ENCODE results near the gene PTPRF. TPM values are rescaled to one million over a fixed set of nuclear protein-coding genes. Genes with fewer than 3 reads are reported as not detected.

PTPRF gene
- total RNA-seq, 1 experiment from 2014 or later, result 64.1 TPM

- peak; percentile 10 for DNase-seq
Measured at GRCh38 chr1:43538143-43538487, 7.4 kb downstream of the PTPRF start.

GRCh38 chr1:43538969-43539368 is 8.3 kb downstream of the PTPRF start:
- H3K4me3 ChIP-seq (ENCODE audit: insufficient read depth, low read depth, low read length), result no peak overlapping the region
- DNase-seq, result no peak
- H3K27me3 ChIP-seq (ENCODE audit: control insufficient read depth, insufficient read depth, low read length), result no peaks in the 10 kb centered on the region
- peaks cover 6% of the 10 kb centered on the region for H3K36me3 ChIP-seq (replicated peaks; ENCODE audit: control insufficient read depth, insufficient read depth, low read length)

More at GRCh38 chr1:43538143-43538487, 7.4 kb downstream of the PTPRF start:
- Histone ChIP-seq H3K4me3 (ENCODE audit: insufficient read depth, low read depth, low read length) (no peak overlapping the region), H3K36me3 (replicated peaks; ENCODE audit: control insufficient read depth, insufficient read depth, low read length) (peaks cover 6% of the 10 kb centered on the region), H3K27me3 (ENCODE audit: control insufficient read depth, insufficient read depth, low read length) (no peaks in the 10 kb centered on the region)

- Histone ChIP-seq H3K36me3 (replicated peaks; ENCODE audit: control insufficient read depth, insufficient read depth, low read length) (peaks cover 5% of the 10 kb centered on the region), H3K4me3 (ENCODE audit: insufficient read depth, low read depth, low read length) (no peak overlapping the region), H3K27me3 (ENCODE audit: control insufficient read depth, insufficient read depth, low read length) (no peaks in the 10 kb centered on the region)
- DNase-seq, result no peak
Measured at GRCh38 chr1:43539726-43540434, 9.2 kb downstream of the PTPRF start.

GRCh38 chr1:43540653-43541071 is 10.0 kb downstream of the PTPRF start:
- no peaks in the 10 kb centered on the region for H3K27me3 ChIP-seq (ENCODE audit: control insufficient read depth, insufficient read depth, low read length)
- DNase-seq, result no peak
- H3K4me3 ChIP-seq (ENCODE audit: insufficient read depth, low read depth, low read length), result no peak overlapping the region
- H3K36me3 ChIP-seq (replicated peaks; ENCODE audit: control insufficient read depth, insufficient read depth, low read length), result peaks cover 5% of the 10 kb centered on the region

- H3K4me3 ChIP-seq (ENCODE audit: insufficient read depth, low read depth, low read length), result no peak overlapping the region
- DNase-seq, result no peak
- H3K27me3 ChIP-seq (ENCODE audit: control insufficient read depth, insufficient read depth, low read length), result no peaks in the 10 kb centered on the region
- H3K36me3 ChIP-seq (replicated peaks; ENCODE audit: control insufficient read depth, insufficient read depth, low read length), result peaks cover 5% of the 10 kb centered on the region
Measured at GRCh38 chr1:43541141-43541540, 10.5 kb downstream of the PTPRF start.

GRCh38 chr1:43541721-43542401 is 11.2 kb downstream of the PTPRF start:
- no peaks in the 10 kb centered on the region for H3K27me3 ChIP-seq (ENCODE audit: control insufficient read depth, insufficient read depth, low read length)
- no peak for DNase-seq

GRCh38 chr1:43542527-43543458 is 12.1 kb downstream of the PTPRF start:
- DNase-seq, result no peak
- Histone ChIP-seq H3K36me3 (replicated peaks; ENCODE audit: control insufficient read depth, insufficient read depth, low read length) (peaks cover 5% of the 10 kb centered on the region), H3K4me3 (ENCODE audit: insufficient read depth, low read depth, low read length) (no peak overlapping the region), H3K27me3 (ENCODE audit: control insufficient read depth, insufficient read depth, low read length) (no peaks in the 10 kb centered on the region)

More at GRCh38 chr1:43541721-43542401, 11.2 kb downstream of the PTPRF start:
- no peak overlapping the region for H3K4me3 ChIP-seq (ENCODE audit: insufficient read depth, low read depth, low read length)
- peaks cover 5% of the 10 kb centered on the region for H3K36me3 ChIP-seq (replicated peaks; ENCODE audit: control insufficient read depth, insufficient read depth, low read length)

- H3K27me3 ChIP-seq (ENCODE audit: control insufficient read depth, insufficient read depth, low read length), result no peaks in the 10 kb centered on the region
- H3K36me3 ChIP-seq (replicated peaks; ENCODE audit: control insufficient read depth, insufficient read depth, low read length), result peaks cover 2% of the 10 kb centered on the region
- DNase-seq, result no peak
- no peak overlapping the region for H3K4me3 ChIP-seq (ENCODE audit: insufficient read depth, low read depth, low read length)
Measured at GRCh38 chr1:43543567-43543966, 12.9 kb downstream of the PTPRF start.

GRCh38 chr1:43545339-43545694 is 14.6 kb downstream of the PTPRF start:
- Histone ChIP-seq H3K4me3 (ENCODE audit: insufficient read depth, low read depth, low read length) (no peak overlapping the region), H3K27me3 (ENCODE audit: control insufficient read depth, insufficient read depth, low read length) (no peaks in the 10 kb centered on the region), H3K36me3 (replicated peaks; ENCODE audit: control insufficient read depth, insufficient read depth, low read length) (no peaks in the 10 kb centered on the region; the same call in none of the 2 replicates)
- no peak for DNase-seq

- DNase-seq, result peak; percentile 98
- no peaks in the 10 kb centered on the region; the same call in 1 of the 2 replicates for H3K36me3 ChIP-seq (replicated peaks; ENCODE audit: control insufficient read depth, insufficient read depth, low read length)
- H3K27me3 ChIP-seq (ENCODE audit: control insufficient read depth, insufficient read depth, low read length), result no peaks in the 10 kb centered on the region
- 0 out of 2 replicates have a peak overlapping the region, but pooled peaks have one; percentile 4 for H3K4me3 ChIP-seq (ENCODE audit: insufficient read depth, low read depth, low read length)
Measured at GRCh38 chr1:43545695-43546387, 15.2 kb downstream of the PTPRF start.

- no peak for DNase-seq
- Histone ChIP-seq H3K4me3 (ENCODE audit: insufficient read depth, low read depth, low read length) (no peak overlapping the region), H3K36me3 (replicated peaks; ENCODE audit: control insufficient read depth, insufficient read depth, low read length) (no peaks in the 10 kb centered on the region; the same call in 1 of the 2 replicates), H3K27me3 (ENCODE audit: control insufficient read depth, insufficient read depth, low read length) (no peaks in the 10 kb centered on the region)
Measured at GRCh38 chr1:43546388-43547100, 15.9 kb downstream of the PTPRF start.

GRCh38 chr1:43547538-43548072 is 16.9 kb downstream of the PTPRF start:
- H3K4me3 ChIP-seq (ENCODE audit: insufficient read depth, low read depth, low read length), result no peak overlapping the region
- DNase-seq, result no peak
- peaks cover 2% of the 10 kb centered on the region for H3K36me3 ChIP-seq (replicated peaks; ENCODE audit: control insufficient read depth, insufficient read depth, low read length)

More at GRCh38 chr1:43547538-43548072, 16.9 kb downstream of the PTPRF start:
- no peaks in the 10 kb centered on the region for H3K27me3 ChIP-seq (ENCODE audit: control insufficient read depth, insufficient read depth, low read length)
